Measurements from ENCODE around the gene TCF7L1.
"Not testable (repeated sequence)": the region's sequence is repeated elsewhere in the genome, so short reads cannot be mapped to it uniquely, and the experiment has no call there.

Gene TCF7L1

GRCh38 chr2:85132397-85132796 lies 795 bp upstream of the TCF7L1 start:
- no peak for FAIRE-seq

GRCh38 chr2:85133751-85134254 lies 611 bp downstream of the TCF7L1 start:
- no peak for FAIRE-seq

- no peak for FAIRE-seq
These were observed 1.2 kb downstream of the TCF7L1 start for GRCh38 chr2:85134255-85134895.

- FAIRE-seq: no peak
These were observed 1.9 kb downstream of the TCF7L1 start for GRCh38 chr2:85134896-85135659.

GRCh38 chr2:85135660-85135914 lies 2.4 kb downstream of the TCF7L1 start:
- no peak for FAIRE-seq

- FAIRE-seq: no peak
These were observed 4.0 kb downstream of the TCF7L1 start for GRCh38 chr2:85137156-85137555.

- no peak for FAIRE-seq
These were observed 10.4 kb downstream of the TCF7L1 start for GRCh38 chr2:85143463-85144082.

- FAIRE-seq: no peak
These were observed 12.1 kb downstream of the TCF7L1 start for GRCh38 chr2:85145116-85145820.

- FAIRE-seq: no peak
These were observed 15.0 kb downstream of the TCF7L1 start for GRCh38 chr2:85148190-85148589.

GRCh38 chr2:85151026-85151425 lies 17.8 kb downstream of the TCF7L1 start:
- FAIRE-seq: no peak

GRCh38 chr2:85152895-85153294 lies 19.7 kb downstream of the TCF7L1 start:
- no peak for FAIRE-seq

- no peak for FAIRE-seq
These were observed 21.0 kb downstream of the TCF7L1 start for GRCh38 chr2:85154048-85154753.

GRCh38 chr2:85155082-85155481 lies 21.9 kb downstream of the TCF7L1 start:
- FAIRE-seq: not testable (repeated sequence)

- FAIRE-seq: no peak
These were observed 23.0 kb downstream of the TCF7L1 start for GRCh38 chr2:85156153-85156552.

- no peak for FAIRE-seq
These were observed 23.4 kb downstream of the TCF7L1 start for GRCh38 chr2:85156619-85157018.

- FAIRE-seq: no peak
These were observed 24.2 kb downstream of the TCF7L1 start for GRCh38 chr2:85157345-85157744.

GRCh38 chr2:85158559-85159273 lies 25.5 kb downstream of the TCF7L1 start:
- no peak for FAIRE-seq

GRCh38 chr2:85159589-85159988 lies 26.4 kb downstream of the TCF7L1 start:
- no peak for FAIRE-seq

- no peak for FAIRE-seq
These were observed 28.1 kb downstream of the TCF7L1 start for GRCh38 chr2:85160966-85161960.

- FAIRE-seq: no peak
These were observed 29.6 kb downstream of the TCF7L1 start for GRCh38 chr2:85162746-85163301.

- FAIRE-seq: no peak
These were observed 30.5 kb downstream of the TCF7L1 start for GRCh38 chr2:85163675-85164074.

Measured in islet of Langerhans (tissue), 1 donor.